Measurements from ENCODE around the gene ZNF124.

The ZNF124 gene

DNA sequence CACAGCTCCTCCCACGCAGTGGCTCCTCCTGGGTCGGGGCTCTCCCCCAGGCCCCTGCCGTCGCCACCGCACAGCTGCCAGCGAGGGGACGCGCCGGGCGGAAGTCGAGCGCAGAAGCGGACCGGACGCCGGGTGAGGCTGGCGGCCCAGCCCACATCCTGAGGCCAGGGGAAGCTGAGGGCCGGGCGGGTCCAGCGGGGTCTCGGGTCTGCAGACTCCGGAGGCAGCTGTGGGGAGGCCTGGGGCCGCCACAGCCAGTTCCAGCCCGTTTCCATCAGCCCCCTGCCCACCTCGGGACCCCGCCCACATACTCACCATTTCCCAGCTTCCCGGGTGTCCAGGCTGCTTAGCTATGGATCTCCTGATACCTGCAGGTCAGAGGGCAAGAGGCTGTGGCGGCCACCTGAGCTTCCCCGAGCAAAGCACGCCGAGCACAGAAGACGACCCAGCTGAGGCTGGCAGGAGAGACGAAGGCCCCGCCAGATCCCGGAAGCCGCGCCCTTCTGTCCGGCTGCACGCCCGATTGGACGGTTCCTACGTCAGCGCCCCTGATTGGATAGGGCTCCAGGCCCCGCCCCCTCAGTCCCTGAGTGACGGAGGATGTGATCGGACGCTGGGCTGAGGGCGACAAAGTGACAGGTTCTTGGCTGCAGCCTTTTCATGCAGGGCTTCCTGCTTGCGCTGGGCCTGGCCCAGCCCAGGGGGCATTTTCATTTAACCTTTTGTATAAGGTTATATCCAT lies 38.7 kb upstream of the ZNF124 start:
- DNase-seq (ENCODE audit: extremely low read depth, low read depth), result peak; percentile 64
- TF ChIP-seq, protein P1, sequence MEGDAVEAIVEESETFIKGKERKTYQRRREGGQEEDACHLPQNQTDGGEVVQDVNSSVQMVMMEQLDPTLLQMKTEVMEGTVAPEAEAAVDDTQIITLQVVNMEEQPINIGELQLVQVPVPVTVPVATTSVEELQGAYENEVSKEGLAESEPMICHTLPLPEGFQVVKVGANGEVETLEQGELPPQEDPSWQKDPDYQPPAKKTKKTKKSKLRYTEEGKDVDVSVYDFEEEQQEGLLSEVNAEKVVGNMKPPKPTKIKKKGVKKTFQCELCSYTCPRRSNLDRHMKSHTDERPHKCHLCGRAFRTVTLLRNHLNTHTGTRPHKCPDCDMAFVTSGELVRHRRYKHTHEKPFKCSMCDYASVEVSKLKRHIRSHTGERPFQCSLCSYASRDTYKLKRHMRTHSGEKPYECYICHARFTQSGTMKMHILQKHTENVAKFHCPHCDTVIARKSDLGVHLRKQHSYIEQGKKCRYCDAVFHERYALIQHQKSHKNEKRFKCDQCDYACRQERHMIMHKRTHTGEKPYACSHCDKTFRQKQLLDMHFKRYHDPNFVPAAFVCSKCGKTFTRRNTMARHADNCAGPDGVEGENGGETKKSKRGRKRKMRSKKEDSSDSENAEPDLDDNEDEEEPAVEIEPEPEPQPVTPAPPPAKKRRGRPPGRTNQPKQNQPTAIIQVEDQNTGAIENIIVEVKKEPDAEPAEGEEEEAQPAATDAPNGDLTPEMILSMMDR (IDR thresholded peaks at IDR 0.05; ENCODE audit: low read depth, low read length), result no peak

DNA sequence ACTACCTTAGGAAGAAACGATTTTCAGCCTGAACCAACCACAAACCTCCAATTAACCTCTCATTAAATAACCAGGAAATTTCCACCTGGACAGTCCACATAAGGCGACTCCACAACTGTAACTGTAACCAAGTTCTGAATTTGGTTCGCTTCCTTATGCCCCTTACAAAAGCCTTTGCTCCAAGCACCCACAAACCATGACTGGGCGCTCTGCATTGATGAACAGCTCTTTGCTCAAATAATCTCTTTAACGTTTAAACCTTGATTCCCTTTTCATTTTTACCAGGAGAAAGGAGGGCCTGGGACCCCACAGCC lies 38.2 kb upstream of the ZNF124 start:
- TF ChIP-seq, protein P1 (IDR thresholded peaks at IDR 0.05; ENCODE audit: low read depth, low read length), result no peak
- DNase-seq (ENCODE audit: extremely low read depth, low read depth), result no peak

DNA sequence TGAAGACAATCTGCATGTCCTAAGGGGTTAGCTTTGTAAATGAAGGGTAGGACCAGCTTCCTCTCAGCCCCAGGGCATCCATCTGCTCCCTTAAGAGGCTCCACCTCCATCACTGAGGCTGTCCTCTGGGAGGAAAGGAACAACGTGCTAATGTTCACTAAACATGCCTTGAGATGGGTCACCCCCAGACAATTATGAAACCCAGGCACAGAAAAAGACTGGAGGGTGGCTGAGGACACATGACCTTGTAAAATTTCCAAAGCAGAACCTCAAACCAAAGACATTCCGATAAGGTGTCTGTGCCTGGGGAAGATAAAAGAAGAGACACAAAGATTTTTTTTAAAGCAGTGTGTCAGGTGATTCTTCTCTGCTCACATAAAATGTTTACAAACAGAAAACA lies 37.6 kb upstream of the ZNF124 start:
- no peak for DNase-seq (ENCODE audit: extremely low read depth, low read depth)
- TF ChIP-seq, protein P1 (IDR thresholded peaks at IDR 0.05; ENCODE audit: low read depth, low read length), result no peak

DNA sequence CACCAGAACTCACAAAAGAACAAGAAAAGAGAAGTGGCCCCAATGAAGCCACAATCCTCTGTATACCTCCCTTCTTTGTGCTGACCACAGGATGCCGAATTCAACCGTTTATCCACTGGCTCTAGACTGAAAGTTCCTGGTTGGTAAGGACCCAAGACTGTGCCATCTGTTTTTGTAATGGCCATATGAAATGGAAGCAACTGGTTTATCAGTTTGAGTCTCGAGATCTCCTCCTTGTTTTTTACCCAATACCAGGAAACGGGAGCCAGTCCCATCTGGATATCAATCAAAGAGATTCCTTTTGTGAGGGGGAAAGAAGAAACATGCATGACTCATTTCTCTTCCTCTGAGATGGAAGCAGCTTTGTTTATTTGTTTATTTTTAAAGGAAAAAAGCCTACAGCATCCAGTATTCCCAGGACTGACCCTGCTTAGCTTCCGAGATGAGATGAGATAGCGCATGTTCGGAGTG lies 32.4 kb upstream of the ZNF124 start:
- DNase-seq (ENCODE audit: extremely low read depth, low read depth), result no peak
- TF ChIP-seq, protein P1 (IDR thresholded peaks at IDR 0.05; ENCODE audit: low read depth, low read length), result no peak

DNA sequence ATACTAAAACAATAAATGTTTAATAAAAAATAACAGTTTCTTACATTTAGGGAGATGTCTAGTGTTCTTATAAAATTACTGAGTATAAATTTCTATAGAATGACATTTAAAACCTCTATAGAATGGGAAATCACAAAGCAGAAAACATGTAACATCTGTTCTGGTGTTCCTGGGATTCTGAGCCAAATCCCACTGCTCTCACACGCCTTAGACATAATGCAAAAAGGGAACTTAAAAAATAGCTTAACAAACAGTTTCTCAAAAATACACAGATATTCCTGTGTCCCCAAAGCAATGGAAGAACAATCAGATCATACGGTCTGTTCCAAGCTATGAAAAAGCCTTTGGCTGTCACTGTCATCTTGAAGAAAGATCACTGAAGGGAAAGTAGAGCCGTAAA lies 27.0 kb upstream of the ZNF124 start:
- TF ChIP-seq, protein P1 (IDR thresholded peaks at IDR 0.05; ENCODE audit: low read depth, low read length), result no peak
- no peak for DNase-seq (ENCODE audit: extremely low read depth, low read depth)

DNA sequence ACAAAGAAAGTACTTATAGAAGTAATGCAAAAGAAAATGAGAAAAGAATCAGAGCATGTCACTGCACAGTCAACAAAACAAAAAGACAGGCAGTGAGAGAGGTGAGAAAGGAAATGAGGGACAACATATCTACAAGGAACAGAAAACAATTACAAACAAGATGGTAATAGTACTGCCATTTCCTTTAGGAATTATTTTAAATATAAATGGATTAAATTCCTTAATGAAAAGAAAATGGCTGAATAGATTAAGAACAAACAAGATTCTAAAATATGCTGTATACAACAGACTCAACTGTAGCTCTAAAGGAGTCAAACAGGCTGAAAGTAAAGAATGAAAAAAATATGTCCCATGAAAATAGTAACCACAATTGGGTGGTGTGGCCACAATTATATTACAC lies 22.1 kb upstream of the ZNF124 start:
- DNase-seq (ENCODE audit: extremely low read depth, low read depth), result no peak
- TF ChIP-seq, protein P1 (IDR thresholded peaks at IDR 0.05; ENCODE audit: low read depth, low read length), result no peak

DNA sequence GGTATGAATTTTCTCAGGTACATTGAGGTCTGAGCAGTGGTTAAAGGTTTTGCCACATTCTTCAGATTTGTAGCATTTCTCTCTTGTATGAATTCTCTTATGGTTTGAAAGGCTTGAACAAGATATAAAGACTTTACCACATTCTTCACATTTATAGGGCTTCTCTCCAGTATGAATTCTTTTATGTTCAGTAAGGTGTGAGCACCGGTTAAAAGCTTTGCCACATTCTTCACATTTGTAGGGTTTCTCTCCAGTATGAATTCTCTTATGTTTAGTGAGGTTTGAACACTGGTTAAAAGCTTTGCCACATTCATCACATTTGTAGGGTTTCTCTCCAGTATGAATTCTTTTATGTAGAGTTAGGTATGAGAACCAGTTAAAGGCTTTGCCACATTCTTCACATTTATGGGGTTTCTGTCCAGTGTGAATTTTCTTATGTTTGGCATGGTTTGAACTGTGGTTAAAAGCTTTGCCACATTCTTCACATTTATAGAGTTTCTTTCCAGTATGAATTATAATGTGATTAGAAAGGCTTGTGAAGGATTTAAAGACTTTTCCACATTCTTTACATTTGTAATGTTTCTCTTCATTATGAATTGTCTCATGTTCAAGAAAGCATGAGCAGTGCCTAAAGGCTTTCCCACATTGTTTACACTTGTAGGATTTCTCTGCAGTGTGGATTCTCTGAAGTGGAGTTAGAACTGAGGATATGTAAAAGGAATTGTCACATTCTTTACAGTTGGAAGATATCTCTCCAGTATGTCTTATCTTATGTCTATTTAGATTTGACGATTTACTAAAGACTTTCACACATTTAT lies 18.4 kb upstream of the ZNF124 start:
- no peak for DNase-seq (ENCODE audit: extremely low read depth, low read depth)
- TF ChIP-seq, protein P1 (IDR thresholded peaks at IDR 0.05; ENCODE audit: low read depth, low read length), result no peak

All from AG09319 (cell line).